Hematopoietic multipotent progenitor cell treated with erythropoietin and hydrocortisone succinate and interleukin-3 and kit ligand, for 15 days (in vitro differentiated cells): ENCODE data around the gene ARHGAP40.

Source experiments
- DNase-seq: peaks from one replicate; pipeline ENCODE4 v3.0.0-alpha.2; 2015; ENCODE audit warnings: low spot score

ARHGAP40 gene

DNA sequence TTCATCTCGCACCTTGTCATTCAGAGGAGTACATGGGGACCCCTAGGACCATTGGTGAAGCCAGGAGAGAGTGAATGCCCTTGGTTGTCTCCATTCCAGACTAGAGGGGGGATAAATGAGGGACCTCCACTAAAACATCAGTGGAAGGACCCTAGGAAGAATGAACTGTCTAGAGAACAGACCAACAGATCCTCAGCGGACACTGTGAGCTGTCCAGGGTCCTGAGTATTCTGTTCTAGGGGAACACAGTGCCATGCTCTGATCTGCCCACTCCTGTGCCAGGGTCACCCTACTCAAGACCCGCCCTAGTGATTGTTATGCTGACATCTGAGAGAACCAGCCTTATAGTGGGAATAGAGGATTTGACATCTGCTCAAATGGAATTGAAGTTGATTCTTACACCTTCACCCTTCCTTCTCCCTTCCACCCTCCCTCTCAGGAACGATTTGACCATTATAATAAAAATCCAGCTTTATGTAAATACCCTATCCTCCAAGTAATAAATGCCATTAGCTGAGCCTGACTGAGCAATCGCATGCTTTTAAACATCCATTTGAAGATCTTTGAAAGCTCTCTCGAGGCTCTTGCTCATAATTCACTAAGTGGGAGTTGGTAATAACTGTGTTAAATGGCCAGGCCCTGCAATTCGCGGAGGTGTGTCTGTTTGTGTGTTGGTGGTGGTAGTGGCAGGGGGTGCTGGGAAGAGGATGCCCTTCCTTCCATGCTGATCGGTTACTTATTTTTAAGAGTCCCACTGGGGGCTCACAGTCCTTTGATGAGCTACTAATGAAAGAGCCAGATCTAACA is 79.1 kb downstream of the ARHGAP40 start:
- no peak for DNase-seq

DNA sequence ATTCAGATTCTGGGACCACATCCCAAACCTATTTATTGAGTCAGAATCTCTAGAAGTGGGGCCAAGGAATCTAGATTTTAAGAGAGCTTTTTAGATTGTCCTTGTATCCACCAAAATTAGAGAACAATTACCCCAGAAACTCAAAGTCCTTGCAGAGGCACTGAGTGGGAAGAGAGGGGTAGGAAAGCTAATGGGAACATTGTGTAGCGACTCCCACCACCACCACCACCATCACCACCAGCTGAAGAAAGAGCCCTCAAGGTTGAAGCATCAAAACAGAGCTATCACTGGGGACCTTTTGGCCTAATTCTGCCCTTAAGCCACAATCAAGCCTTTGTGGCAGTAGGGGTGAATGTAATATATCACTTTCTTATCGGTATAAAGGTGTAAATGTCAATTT is 83.7 kb downstream of the ARHGAP40 start:
- DNase-seq, result no peak

DNA sequence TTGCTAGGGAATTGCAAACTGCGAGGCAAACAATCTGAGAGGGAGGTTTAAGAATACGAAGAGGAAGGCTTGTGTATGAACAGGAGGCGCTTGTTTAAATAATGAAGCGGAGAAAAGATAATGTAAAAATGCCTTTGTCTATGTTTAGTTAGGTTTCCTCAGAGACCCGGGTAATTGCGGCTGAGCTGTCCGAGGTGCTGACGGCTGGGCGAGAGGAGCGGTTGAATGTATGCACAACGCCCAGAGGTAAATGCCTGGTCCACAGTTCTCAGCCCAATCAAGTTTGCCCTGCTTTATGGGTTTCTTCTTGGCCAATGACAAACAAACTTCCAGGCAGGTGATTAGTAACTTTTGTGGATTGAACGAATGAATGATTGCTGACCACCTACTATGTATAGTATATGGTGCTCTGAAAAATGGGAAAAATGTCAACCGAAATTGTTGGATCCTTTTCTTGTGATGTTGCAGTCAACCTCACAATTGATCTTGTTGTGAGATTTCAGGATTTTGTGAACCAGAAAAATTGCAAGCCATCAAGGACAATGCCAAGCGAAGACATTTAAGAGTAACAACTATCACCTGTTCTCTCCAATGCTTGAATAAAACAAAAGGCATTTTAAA is 84.4 kb downstream of the ARHGAP40 start:
- no peak for DNase-seq

DNA sequence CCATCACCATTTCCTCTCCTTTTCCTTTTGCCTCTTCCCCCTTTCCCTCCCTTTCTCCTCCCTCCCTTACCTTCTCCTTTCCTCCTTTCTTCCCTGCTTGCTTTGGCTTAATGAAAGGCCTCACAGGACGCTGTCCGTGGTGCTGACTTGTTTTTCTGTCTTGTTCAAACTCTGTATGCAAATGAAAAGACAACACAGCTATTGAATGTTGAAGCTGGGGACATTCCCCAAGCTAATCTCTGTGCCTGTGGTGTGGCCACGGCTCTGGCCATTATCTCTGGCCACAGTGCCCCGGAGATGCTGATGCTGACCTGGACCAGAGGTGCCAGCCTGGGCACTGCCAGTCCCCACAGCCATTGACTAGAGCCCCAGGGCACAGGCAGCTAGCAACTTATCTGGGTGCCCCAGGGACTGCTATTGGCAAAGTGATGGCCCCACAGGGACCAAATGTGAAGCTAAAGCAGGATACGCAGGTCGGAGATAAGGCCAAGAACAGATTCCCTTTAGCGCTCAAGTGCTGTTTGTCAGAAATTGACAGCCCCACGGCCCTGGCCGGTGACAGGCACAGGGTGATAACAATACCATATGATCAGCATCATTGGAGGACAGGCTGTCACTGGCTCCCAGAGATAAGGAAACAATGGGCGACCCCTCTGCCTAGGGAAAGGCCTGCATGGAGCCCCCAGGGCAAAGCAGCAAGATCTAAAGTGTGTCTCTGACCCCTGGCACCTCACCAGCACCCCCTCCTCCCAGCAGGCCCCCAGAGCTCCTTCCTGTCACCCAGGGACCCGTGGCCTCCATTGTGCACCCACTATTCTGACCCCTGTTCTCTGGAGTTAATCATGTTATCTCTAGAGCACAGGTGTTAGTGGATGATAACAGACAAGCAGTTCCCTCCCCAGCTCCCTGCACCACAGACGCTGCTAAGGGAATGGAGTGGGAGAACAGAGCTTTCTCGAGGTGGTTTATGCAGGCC is 91.1 kb downstream of the ARHGAP40 start:
- DNase-seq, result peak; percentile 41

DNA sequence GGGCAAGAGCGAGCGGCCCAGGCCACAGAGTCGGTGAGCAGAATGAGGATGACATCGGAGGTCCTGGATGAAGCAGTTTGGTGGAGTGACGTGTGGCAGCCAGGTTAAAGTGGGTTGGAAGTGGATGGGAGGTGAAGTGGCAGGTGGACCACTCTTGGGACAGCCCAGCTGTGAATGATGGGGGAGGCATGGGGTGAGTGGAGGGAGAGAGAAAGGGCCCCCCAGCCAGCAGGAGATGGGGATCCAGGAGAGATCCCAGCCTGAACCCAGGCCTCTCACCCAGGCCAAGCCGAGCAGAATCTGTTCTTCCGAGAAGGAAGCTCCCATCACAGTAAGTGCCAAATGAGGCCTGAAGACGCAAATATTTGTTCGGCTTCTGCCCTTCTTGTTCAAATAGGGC is 95.7 kb downstream of the ARHGAP40 start:
- no peak for DNase-seq

DNA sequence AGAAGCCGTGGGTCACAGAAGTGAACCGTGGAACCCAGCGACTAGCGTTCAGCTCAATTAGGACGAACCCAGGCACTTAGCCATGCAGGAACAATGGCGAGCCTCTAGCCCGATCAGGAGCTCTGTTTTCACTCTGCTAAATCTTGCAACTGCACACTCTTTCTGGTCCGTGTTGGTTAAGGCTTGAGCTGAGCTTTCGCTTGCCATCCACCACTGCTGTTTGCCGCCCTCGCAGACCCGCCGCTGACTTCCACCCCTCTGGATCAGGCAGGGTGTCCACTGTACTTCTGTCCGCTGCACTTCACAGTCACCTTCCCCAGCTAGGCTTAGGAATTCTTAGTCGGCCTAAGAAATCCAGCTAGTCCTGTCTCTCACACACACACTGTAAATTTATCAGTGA is 96.9 kb downstream of the ARHGAP40 start:
- DNase-seq, result no peak

DNA sequence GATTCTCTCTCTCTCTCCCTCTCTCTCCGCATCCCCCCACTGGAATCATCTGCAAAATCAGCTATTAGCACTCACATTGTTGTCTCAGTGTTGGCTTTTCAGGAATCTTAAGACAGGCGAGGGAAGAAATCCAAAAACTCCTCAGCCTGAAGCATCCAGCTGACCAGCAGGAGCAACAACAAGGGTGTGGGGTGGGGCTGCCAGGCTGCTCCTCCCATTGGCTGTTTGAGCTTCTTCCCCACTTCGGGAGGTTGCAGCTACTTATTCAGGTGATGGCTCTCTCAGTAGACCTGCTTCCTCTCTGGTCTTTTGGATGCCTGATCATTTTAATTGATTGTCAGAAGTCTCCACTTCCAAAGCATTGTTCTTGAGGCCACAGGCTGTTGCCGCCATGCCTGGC is 98.5 kb downstream of the ARHGAP40 start:
- DNase-seq, result no peak
